ENCODE results near the gene FPGS. TPM values are rescaled to one million over a fixed set of nuclear protein-coding genes. Genes with fewer than 3 reads are reported as not detected.
A peak's percentile ranks its signal among the peaks of the same experiment; 100 is the strongest.

FPGS gene
- total RNA-seq, 1 experiment from 2014 or later: 32.8 TPM

DNA sequence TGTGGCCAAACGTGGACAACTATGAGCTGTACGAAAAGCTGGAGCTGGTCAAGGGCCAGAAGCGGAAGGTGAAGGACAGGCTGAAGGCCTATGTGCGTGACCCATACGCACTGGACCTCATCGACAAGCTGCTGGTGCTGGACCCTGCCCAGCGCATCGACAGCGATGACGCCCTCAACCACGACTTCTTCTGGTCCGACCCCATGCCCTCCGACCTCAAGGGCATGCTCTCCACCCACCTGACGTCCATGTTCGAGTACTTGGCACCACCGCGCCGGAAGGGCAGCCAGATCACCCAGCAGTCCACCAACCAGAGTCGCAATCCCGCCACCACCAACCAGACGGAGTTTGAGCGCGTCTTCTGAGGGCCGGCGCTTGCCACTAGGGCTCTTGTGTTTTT, 13.5 kb upstream of the FPGS start:
- no peak for DNase-seq (ENCODE audit: low spot score)

DNA sequence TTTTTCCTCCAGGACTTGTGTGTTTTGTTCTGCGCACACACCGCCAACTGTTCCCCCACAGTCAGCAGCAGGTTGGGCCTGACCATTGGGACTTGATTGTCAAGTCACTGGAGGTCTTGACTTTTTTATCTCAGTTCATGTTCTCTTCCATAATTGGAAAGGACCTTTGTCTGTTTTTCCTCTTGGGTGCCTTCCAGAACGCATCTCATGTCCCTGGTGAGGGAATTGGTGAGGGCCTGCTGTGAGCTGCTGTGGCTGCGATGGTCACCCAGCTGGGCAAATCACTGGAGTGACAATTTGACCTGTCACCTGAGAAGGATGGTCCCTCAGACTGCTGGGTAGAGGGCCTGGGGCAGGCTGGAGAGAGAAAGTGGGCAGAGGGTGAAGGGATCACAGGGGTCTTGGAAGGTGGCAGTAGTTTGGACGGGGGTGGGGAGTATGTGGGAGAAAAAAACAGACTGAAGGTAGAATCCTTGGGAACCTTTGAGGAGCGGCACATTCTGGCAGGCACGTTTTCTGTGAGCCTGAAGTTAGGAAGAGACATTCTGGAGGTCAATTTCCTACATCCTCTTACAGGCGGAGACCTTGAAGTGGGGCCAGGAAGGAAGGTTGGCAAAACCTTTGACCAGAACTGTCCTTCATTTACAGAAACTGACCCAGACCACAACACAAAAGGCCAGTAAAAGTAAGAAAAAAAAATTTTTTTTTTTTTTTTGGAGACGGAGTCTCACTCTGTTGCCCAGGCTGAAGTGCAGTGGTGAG, 12.4 kb upstream of the FPGS start:
- no peak for DNase-seq (ENCODE audit: low spot score)

DNA sequence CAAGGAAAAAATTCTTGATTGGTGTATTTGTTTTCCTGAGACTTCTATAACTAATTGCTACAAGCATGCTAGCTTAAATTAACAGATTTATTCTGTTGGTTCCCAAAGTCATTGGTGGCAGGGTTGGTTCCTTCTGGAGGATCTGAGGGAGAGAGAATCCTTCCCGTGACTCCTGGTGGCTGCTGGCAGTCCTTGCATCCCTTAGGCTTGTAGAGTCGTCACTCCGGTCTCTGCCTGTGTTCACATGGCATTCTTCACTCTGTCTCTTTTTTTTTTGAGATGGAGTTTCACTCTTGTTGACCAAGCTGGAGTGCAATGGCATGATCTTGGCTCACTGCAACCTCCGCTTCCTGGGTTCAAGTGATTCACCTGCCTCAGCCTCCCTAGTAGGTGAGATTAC, 11.6 kb upstream of the FPGS start:
- no peak for DNase-seq (ENCODE audit: low spot score)

DNA sequence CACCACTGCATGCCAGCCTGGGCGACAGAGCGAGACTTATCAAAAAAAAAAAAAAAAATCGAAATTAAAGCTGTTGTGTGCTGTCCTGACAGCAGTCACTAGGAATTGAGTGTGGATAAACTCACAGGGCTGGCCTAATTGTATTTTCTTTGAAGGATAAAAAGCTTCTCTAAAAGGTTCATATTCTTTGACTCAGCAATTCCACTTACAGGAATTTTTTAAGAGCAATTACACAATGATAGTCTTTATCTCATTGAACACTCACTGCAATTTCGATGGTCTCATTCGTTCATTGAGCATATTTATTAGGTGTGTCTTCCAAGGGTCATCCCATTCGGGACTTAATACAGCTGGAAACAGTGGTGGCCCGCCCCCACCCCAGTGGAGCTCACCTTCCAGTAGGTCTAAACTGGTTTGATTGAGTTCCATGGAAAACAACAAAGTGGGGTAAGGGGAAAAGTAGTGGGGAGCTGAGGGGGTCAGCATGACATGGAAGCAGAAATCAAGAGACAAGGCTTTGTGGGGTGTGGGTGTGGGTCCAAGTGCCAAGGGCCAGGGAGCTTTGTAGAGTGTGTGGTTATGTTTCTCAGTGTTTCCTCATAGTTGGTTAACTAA, 10.2 kb upstream of the FPGS start:
- no peak for DNase-seq (ENCODE audit: low spot score)

DNA sequence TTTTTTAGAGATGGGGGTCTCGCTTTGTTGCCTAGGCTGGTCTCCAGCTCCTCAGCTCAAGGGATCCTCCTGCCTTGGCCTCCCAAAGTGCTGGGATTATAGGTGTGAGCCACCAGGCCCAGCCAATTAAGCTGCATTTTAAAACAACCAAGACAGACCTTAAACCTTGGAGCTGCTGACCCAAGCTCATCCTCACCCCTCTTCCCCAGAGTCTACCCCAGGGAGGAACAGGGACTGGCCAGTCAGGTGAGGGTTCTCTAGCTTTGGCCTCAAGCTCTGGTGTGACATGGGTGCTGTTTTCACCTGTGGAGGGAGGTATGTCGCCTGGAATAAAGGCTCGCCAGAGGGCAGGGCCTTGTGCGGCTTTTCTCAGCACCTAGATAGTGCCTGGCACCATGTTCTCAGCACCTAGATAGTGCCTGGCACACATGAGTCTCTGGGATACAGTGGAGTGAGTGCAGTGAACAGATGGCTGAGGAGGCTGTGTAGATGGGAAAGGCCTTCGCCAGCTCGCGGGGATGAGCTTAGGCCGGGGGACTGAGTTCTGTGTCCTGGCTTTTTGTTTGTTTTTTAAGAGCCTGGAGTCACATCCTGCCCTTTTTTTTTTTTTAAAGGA, 9.5 kb upstream of the FPGS start:
- DNase-seq (ENCODE audit: low spot score): no peak

DNA sequence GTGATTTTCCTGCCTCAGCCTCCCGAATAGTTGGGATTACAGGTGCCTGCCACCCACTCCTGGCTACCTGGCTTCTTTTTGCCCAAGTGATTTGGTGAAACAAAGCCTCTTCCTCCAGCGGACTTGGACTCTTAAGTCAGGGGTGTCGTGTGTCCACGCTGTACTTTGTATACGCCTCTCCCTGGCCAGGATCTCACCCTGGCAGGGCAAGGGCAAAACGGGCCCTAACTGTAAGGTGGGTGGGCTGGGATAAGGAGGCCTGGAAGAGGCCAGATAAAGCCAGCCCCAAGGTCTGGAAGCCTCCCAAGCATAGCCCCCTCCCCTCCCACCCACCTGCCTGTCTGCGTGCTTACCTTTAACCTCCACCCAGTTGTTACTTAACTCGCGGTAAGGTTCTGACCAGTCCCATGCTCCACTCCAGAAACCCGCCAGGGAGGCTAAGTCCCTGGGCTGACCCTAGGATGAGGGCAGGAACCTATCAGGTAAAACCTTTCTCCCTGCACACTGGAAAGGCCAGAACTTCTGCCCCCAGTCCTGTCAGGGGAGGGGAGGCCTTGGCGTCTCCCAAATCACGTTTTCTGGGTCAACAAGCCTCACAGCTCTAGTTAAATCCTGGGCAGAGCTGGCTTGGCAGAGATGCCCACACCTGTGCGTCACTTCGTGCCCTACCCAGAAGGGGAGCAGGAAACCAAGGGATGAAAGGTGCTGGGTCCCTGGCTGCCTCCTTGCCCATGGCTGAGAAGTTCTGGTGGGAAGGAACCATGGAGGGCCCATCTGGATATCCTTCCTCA, 8.5 kb upstream of the FPGS start:
- DNase-seq (ENCODE audit: low spot score): no peak

DNA sequence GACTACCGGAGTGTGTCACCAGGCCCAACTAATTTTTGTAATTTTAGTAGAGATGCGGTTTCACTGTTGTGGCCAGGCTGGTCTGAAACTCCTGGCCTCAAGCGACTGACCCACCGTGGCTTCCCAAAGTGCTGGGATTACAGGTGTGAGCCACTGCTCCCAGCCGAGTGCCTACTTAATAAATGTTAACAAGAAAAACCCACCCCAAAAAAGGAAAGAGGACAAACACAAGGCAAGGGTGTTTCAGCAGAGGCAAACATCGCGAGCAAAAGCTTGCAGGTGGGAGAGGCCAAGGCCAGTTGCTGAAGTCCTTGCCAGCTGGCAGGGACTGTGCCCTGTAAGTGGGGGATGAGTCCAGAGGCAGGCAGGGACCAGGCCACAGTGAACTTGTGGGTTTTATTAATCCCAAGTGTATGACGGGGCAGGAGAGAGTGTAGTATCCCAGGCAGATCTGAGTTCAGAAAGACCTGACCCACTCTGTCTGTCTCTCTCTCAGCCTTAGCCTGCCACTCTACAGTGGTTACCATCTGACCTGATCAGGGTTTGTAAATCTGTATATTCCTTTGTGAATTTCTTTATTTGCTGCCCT, 6.4 kb upstream of the FPGS start:
- DNase-seq (ENCODE audit: low spot score): peak; percentile 44

DNA sequence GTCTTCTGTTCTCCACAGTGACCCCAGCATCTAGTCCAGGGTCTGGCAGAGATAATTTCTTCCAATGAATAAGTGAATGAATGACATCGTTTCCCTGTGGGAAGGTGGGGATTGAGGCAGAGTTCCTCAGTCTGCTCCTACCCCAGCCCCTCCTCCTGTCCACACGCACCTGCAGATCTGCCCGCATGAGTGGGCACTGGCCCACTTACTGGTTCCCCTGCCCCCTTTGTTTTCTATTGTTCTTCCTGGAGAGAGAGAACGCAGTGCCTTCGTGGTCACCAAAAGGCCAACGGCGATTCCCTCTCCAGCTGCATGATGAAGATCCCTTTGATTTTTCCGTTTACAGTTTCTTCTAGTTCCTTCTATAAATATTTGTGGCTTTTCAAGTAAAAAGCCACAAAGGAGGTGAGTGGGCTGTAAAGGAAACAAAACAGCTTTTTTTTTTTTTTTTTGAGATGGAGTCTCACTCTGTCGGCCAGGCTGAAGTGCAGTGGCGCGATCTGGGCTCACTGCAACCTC, 5.8 kb upstream of the FPGS start:
- peak; percentile 70 for DNase-seq (ENCODE audit: low spot score)

DNA sequence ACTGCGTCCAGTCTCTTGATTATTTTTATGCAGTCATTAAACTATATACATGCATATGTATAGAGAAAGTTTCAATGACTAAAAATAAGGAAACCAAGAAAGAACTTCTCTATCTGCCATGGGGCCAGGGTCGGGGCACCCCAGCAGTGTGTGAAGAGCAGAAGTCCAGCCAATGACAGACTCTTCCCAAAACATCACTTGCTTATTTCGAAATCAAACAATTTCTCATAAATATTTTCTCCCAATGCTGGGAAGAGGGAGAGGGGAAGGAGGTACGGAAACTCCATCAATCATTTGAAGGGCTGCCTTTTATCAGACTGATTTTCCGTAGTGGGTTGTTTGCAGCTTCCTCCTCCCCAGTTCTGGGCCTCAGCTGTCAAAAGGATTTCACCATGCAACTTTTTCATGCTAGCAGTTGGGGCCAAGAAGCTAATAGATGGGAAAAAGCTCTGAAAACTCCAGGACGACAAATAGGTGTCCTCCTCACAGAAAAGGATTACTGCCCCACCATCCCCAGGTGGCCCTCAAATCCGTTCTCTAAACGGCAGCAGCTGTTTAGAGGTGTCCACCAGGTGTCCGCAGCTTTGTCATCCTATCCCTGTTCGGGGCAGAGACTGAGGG, 617 bp upstream of the FPGS start:
- DNase-seq (ENCODE audit: low spot score): no peak

DNA sequence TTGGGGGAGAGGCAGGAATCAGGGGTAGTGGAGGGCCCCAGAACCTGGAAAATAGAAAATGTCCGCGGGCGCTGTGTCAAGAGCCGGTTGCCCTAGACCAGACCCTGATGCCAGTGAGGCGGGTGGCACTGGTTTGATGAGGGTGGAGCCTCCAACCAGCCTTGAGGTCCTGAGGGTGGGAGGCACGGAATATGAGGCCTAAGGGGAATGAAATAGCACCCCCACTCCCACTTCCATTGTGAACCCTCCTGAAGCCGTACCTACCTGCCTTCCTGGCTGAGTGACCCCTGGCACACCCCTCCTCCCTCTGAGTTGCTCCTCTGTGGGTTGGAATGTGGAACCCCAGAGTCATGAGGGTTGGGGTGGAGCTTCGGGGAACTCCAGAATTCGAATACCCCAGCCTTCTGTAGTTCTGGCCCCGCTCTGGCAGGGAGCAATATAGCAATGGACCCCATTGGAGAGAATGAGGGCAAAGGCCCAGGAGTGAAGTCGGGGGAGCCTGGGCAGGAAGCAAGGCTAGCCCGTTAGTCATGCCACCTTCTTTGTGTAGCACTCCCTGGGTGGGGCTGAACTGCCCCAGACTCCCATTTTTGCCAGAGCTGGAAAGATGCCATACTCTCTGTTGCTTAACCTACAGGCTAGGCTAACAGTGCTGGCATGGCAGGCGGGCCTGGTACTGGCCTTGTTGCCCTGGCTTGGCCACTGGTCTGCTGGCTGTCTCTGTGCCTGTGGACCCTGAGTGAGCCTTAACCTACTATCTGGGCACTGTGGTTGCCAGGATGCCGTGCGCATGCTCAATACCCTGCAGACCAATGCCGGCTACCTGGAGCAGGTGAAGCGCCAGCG, 1.0 kb downstream of the FPGS start:
- DNase-seq (ENCODE audit: low spot score): no peak

DNA sequence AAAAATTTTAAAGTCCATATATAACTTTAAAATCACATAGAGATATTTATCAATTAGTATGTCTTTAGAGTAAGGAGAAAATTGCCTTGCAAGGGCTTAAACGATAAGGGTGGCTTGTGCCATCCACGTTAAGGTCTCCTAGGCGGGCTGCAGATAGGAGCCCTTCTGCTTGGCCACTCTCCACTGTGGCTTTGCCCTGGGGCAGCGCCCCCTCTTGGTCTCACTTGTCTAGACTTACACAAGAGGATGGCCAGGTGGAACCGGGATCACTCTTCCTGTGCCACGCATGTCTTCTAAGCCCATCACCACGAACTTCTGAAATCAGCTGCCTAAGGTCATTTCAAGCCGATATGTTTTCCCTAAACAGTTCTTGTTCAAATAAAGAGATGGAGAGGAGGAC, 2.9 kb downstream of the FPGS start:
- DNase-seq (ENCODE audit: low spot score): no peak

DNA sequence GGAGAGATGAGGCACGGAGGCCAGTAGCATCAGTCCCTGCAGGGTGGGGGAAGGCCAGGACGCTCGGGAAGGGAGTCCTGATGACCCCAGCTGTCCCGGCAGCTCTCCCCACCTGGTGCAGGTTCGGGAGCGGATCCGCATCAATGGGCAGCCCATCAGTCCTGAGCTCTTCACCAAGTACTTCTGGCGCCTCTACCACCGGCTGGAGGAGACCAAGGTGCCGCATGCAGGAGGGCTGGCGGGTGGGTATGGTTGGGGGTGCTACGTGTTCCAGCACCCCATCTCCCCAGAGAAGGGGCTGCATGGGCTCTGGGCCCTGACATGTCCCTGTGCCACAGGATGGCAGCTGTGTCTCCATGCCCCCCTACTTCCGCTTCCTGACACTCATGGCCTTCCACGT, 4.2 kb downstream of the FPGS start:
- no peak for DNase-seq (ENCODE audit: low spot score)

DNA sequence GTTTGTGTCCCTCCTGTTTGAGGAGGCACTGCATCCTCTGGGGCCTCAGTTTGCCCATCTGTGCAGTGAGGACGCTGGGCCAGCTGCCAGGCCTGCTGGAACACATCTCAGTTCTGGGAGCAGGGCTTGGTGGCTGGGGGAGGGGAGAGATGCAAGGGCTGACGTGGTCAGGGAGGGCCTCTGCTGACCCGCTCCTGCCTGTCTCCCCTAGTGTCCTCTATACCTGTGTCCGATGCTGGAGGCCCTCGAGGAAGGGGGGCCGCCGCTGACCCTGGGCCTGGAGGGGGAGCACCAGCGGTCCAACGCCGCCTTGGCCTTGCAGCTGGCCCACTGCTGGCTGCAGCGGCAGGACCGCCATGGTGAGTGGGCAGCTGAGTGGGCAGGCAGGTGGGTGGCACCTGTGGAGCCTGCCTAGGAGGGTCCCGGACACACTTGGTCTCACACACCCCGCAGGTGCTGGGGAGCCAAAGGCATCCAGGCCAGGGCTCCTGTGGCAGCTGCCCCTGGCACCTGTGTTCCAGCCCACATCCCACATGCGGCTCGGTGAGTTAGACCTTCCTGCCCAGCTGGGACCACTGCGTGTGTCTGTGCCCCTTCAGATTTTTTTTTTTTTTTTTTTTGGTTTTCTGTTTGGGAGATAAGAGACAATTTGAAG, 5.8 kb downstream of the FPGS start:
- no peak for DNase-seq (ENCODE audit: low spot score)

DNA sequence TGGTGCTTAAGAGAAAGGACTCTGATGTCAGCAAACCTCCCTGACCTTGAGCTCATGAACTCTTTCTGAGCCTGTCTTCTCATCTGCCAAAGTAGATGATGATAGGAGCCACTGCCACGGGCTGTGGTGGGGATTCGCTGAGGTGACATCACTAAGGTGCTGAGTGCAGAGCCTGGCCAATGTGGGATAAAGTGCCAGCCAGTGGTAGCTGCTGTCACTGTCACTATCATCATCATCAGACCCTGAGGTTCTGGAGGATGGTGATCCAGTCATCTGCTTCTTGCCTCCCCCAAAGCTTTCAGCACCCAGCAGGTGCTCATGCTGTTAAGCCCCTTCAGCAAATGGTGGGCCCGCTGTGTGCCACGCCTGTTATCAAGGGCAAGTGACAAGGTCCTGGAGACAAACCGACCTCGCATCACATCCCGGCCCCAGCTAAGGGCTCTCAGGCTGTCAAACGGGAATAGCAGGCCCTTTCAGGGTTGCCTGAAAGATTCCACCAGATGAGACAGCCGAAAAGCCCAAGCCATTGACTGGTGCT, 6.4 kb downstream of the FPGS start:
- DNase-seq (ENCODE audit: low spot score): no peak

DNA sequence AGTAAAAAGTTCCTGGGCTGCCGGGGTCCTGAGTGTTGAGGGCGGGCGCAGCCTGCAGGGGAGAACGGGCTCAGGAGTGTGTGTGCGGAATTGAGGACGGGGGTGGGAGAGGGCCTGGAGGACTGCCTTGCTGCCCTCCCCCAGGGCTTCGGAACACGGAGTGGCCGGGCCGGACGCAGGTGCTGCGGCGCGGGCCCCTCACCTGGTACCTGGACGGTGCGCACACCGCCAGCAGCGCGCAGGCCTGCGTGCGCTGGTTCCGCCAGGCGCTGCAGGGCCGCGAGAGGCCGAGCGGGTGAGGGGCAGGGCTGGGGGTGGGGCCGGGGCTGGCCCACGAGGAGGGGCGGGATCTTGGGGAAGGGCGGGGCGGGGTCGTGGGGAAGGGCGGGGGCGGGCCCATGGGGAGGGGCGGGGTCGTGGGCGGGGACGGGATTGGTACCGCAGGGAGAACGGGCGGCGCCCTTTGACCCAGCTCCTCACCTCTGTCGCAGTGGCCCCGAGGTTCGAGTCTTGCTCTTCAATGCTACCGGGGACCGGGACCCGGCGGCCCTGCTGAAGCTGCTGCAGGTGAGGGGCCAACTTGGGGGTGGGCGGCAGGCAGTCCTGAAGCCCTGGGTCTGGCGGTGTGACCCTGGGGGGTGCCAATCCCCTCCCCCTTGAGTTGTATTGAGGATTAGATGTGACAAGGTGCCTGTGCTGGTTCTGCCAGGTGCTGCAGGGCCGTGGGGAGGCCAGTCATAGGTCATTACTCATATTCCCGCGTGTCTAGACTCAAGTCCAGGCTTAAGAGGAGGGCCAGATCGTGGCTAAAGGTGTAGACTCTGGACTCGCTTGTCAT, 7.1 kb downstream of the FPGS start:
- DNase-seq (ENCODE audit: low spot score): no peak

DNA sequence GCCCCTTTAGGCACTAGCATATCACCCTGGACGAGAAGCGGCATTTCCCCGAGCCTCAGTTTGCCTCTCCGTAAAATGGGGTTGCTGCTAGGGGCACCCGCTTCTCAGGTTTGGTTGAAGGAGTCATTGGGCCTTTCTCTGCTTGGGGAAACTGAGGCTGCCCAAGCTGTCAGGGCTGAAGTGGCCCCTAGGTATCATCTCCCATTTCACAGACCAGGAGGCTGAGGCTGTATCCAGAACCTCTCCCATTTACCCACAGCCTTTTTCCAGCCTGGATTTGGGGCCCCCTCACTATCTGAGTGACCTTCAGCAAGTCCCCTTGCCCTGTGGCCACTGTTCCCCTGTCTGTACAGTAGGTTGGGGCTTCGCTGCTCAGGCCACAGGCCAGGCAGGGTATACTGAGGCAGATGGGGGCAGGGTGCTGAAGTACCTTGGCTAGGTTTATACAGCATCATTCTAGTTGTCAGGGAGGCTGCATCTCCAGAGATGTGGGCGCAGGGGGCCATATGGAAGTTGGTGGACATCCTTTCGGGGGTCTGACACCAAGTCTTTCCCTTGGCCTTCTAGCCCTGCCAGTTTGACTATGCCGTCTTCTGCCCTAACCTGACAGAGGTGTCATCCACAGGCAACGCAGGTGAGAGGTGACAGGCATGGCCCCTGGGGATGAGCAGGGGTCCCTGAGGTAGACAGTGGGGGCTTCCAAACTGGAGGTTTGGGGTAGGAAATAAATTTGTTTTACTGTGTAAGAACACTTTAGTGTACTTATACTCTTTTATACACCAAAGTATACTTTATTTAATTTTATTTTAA, 7.9 kb downstream of the FPGS start:
- no peak for DNase-seq (ENCODE audit: low spot score)

DNA sequence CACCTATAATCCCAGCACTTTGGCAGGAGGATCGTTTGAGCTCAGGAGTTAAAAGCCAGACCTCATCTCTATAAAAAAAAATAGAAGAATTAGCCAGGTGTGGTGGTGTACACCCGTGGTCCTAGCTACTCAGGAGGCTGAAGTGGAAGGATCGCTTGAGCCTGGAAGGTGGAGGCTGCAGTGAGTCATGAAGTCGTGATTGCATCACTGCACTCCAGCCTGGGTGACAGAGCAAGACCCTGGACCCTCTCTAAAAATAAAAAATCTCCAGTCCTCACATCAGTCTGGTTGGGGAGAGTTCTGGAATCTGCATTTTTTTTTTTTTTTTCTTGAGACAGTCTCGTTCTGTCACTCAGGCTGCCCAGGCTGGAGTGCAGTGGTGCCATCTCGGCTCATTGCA, 9.3 kb downstream of the FPGS start:
- no peak for DNase-seq (ENCODE audit: low spot score)

All from H4 (cell line).